ENCODE data around the gene LBHD2. TPM values are rescaled to one million over a fixed set of nuclear protein-coding genes. Genes with fewer than 3 reads are reported as not detected.
A peak's percentile ranks its signal among the peaks of the same experiment; 100 is the strongest.

LBHD2 gene
- total and polyA plus RNA-seq, 2 of the 13 experiments (the other 11 are each of a cell fraction or from before 2014, with no cell fraction given): 0.67 to 1.00 TPM

DNA sequence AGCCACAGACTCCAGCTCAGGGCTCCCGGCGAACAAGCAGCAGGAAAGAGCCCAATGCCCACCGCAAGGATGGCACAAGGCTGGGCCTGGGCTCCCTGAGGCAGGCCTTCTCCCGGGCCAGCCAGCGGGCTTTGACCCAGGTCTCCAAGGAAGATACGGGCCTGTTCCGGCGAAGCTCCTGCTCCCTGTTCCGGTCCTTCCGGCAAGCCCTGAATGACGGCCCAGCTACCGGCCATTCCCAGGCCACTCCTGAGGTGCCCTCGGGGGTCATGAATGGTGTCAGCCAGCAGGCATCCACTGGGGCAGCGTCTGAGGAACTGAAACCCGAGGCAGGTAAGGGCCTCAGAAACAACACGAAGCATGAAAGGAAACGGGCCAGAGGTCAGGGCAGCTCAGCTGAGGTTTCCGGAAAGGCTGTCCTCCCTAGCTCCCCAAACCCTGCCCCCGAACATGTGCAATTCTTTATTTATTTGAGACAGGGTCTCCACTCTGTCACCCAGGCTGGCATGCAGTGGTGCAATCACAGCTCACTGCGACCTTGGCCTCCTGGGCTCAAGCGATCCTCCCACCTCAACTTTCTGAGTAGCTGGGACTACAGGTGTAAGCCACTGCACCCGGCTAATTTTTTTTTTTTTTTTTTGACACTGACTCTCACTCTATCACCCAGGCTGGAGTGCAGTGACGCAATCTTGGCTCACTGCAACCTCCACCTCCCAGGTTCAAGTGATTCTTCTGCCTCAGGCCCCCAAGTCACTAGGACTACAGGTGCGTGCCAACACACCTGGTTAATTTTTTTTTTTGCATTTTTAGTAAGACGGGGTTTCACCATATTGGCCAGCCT lies 16.5 kb downstream of the LBHD2 start (continued):
- no peak for TF ChIP-seq KDM5A (IDR thresholded peaks at IDR 0.05; ENCODE audit: borderline replicate concordance, low read length)
- TF ChIP-seq ZNF564 (CRISPR knock-in tag; IDR thresholded peaks at IDR 0.05): peak; percentile 36; the same call in 1 of the 2 replicates
- TF ChIP-seq ZNF83 (CRISPR knock-in tag; IDR thresholded peaks at IDR 0.05; ENCODE audit: borderline replicate concordance): 0 out of 2 replicates have a peak, but pooled peaks have one; percentile 45
- no peak for TF ChIP-seq SRSF4 (IDR thresholded peaks at IDR 0.05; ENCODE audit: low read depth, low read length, poor library complexity, severe bottlenecking)
- peak; percentile 71 for TF ChIP-seq TAF1 (CRISPR knock-in tag; IDR thresholded peaks at IDR 0.05)
- no peak for TF ChIP-seq ZNF431 (CRISPR knock-in tag; IDR thresholded peaks at IDR 0.05; ENCODE audit: borderline replicate concordance, low read depth)
- no peak for TF ChIP-seq HOXA9 (CRISPR knock-in tag; IDR thresholded peaks at IDR 0.05; ENCODE audit: borderline replicate concordance)
- TF ChIP-seq NONO (IDR thresholded peaks at IDR 0.05): no peak
- TF ChIP-seq NONO (CRISPR knock-in tag; conservative IDR thresholded peaks at IDR 0.05): peak; percentile 79
- TF ChIP-seq CEBPB (IDR thresholded peaks at IDR 0.05; ENCODE audit: borderline replicate concordance, low read depth, low read length): peak; percentile 94
- TF ChIP-seq ZNF552 (CRISPR knock-in tag; IDR thresholded peaks at IDR 0.05; ENCODE audit: borderline replicate concordance): no peak
- no peak for TF ChIP-seq ZNF33B (CRISPR knock-in tag; IDR thresholded peaks at IDR 0.05)
- TF ChIP-seq ZMAT3 (CRISPR knock-in tag; conservative IDR thresholded peaks at IDR 0.05): peak; percentile 60; the same call in 1 of the 2 replicates
- TF ChIP-seq, protein P1, sequence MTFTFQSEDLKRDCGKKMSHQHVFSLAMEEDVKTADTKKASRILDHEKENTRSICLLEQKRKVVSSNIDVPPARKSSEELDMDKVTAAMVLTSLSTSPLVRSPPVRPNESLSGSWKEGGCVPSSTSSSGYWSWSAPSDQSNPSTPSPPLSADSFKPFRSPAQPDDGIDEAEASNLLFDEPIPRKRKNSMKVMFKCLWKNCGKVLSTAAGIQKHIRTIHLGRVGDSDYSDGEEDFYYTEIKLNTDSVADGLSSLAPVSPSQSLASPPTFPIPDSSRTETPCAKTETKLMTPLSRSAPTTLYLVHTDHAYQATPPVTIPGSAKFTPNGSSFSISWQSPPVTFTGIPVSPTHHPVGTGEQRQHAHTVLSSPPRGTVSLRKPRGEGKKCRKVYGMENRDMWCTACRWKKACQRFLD (CRISPR knock-in tag; IDR thresholded peaks at IDR 0.05; ENCODE audit: borderline replicate concordance): 0 out of 2 replicates have a peak, but pooled peaks have one; percentile 58
- no peak for TF ChIP-seq ZKSCAN1 (IDR thresholded peaks at IDR 0.05; ENCODE audit: low read length)
- peak; percentile 53 for TF ChIP-seq NRL (CRISPR knock-in tag; IDR thresholded peaks at IDR 0.05; ENCODE audit: borderline replicate concordance)
- TF ChIP-seq KMT2B (CRISPR knock-in tag; IDR thresholded peaks at IDR 0.05): no peak
- TF ChIP-seq KDM3A (CRISPR knock-in tag; IDR thresholded peaks at IDR 0.05; ENCODE audit: low read depth): no peak; the same call in 1 of the 2 replicates
- no peak for TF ChIP-seq ZNF432 (CRISPR knock-in tag; IDR thresholded peaks at IDR 0.05; ENCODE audit: borderline replicate concordance)
- TF ChIP-seq, protein P2, sequence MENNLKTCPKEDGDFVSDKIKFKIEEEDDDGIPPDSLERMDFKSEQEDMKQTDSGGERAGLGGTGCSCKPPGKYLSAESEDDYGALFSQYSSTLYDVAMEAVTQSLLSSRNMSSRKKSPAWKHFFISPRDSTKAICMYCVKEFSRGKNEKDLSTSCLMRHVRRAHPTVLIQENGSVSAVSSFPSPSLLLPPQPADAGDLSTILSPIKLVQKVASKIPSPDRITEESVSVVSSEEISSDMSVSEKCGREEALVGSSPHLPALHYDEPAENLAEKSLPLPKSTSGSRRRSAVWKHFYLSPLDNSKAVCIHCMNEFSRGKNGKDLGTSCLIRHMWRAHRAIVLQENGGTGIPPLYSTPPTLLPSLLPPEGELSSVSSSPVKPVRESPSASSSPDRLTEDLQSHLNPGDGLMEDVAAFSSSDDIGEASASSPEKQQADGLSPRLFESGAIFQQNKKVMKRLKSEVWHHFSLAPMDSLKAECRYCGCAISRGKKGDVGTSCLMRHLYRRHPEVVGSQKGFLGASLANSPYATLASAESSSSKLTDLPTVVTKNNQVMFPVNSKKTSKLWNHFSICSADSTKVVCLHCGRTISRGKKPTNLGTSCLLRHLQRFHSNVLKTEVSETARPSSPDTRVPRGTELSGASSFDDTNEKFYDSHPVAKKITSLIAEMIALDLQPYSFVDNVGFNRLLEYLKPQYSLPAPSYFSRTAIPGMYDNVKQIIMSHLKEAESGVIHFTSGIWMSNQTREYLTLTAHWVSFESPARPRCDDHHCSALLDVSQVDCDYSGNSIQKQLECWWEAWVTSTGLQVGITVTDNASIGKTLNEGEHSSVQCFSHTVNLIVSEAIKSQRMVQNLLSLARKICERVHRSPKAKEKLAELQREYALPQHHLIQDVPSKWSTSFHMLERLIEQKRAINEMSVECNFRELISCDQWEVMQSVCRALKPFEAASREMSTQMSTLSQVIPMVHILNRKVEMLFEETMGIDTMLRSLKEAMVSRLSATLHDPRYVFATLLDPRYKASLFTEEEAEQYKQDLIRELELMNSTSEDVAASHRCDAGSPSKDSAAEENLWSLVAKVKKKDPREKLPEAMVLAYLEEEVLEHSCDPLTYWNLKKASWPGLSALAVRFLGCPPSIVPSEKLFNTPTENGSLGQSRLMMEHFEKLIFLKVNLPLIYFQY (CRISPR knock-in tag; IDR thresholded peaks at IDR 0.05; ENCODE audit: borderline replicate concordance): peak; percentile 76; the same call in 1 of the 2 replicates
- TF ChIP-seq, protein P3, sequence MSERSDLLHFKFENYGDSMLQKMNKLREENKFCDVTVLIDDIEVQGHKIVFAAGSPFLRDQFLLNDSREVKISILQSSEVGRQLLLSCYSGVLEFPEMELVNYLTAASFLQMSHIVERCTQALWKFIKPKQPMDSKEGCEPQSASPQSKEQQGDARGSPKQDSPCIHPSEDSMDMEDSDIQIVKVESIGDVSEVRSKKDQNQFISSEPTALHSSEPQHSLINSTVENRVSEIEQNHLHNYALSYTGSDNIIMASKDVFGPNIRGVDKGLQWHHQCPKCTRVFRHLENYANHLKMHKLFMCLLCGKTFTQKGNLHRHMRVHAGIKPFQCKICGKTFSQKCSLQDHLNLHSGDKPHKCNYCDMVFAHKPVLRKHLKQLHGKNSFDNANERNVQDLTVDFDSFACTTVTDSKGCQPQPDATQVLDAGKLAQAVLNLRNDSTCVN (CRISPR knock-in tag; IDR thresholded peaks at IDR 0.05; ENCODE audit: borderline replicate concordance): no peak
- TF ChIP-seq ZNF547 (CRISPR knock-in tag; IDR thresholded peaks at IDR 0.05): peak; percentile 28; the same call in 1 of the 2 replicates
- 0 out of 2 replicates have a peak, but pooled peaks have one; percentile 19 for TF ChIP-seq CBFB (CRISPR knock-in tag; IDR thresholded peaks at IDR 0.05)
- TF ChIP-seq ZNF709 (CRISPR knock-in tag; IDR thresholded peaks at IDR 0.05): no peak
